Testis (tissue), 2 donors: Measurements from ENCODE around the gene SDSL.

Source experiments
- POLR2A ChIP-seq: fragments of 450-650 bp; IDR thresholded peaks from one replicate; pipeline ENCODE4 v1.6.1; 2017; ENCODE audit warnings: antibody characterized with exemption, mild to moderate bottlenecking, moderate library complexity
- TF ChIP-seq, protein P1 (sequence below), 3 experiments: fragments of 450-650 bp in 2 of 3; fragments of 200-600 bp in 1 of 3; sonication (generic) in 1 of 3; IDR thresholded peaks; one replicate each; pipeline ENCODE4 v1.5.1; 2016 to 2019; ENCODE audit warnings: antibody characterized with exemption in 3 of 3, mild to moderate bottlenecking in 2 of 3, moderate library complexity in 1 of 3

- TF ChIP-seq, protein P1, sequence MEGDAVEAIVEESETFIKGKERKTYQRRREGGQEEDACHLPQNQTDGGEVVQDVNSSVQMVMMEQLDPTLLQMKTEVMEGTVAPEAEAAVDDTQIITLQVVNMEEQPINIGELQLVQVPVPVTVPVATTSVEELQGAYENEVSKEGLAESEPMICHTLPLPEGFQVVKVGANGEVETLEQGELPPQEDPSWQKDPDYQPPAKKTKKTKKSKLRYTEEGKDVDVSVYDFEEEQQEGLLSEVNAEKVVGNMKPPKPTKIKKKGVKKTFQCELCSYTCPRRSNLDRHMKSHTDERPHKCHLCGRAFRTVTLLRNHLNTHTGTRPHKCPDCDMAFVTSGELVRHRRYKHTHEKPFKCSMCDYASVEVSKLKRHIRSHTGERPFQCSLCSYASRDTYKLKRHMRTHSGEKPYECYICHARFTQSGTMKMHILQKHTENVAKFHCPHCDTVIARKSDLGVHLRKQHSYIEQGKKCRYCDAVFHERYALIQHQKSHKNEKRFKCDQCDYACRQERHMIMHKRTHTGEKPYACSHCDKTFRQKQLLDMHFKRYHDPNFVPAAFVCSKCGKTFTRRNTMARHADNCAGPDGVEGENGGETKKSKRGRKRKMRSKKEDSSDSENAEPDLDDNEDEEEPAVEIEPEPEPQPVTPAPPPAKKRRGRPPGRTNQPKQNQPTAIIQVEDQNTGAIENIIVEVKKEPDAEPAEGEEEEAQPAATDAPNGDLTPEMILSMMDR (IDR thresholded peaks at IDR 0.05), result no peak
- no peak for TF ChIP-seq POLR2A
Measured at GRCh38 chr12:113479216-113479589, 57.0 kb downstream of the SDSL start.
